ENCODE results near the gene WIPF3. TPM values are rescaled to one million over a fixed set of nuclear protein-coding genes. Genes with fewer than 3 reads are reported as not detected.
A peak's percentile ranks its signal among the peaks of the same experiment; 100 is the strongest.

WIPF3 gene
- total and polyA plus RNA-seq, 8 donors: 0.50 to 1.7 (median 1.0) TPM; not detected in 1

- H3K27ac ChIP-seq: no peak overlapping the region
- no peak for TF ChIP-seq CTCF (IDR thresholded peaks at IDR 0.05)
- H3K36me3 ChIP-seq: no peaks in the 10 kb centered on the region
- H3K4me3 ChIP-seq: no peak overlapping the region
- DNase-seq: no peak
- intact Hi-C loops (cut with DNase I): no loop called here
- no peaks in the 10 kb centered on the region for H3K4me1 ChIP-seq
- H3K9me3 ChIP-seq: no peaks in the 10 kb centered on the region
- H3K27me3 ChIP-seq: peaks cover 0 to 13% of the 10 kb centered on the region in 2 donors
- no peak for ATAC-seq
Observed at GRCh38 chr7:29798422-29798821, 7.9 kb upstream of the WIPF3 start.

- Histone ChIP-seq H3K4me1 (peaks cover 0 to 9% of the 10 kb centered on the region in 2 donors), H3K9me3 (no peaks in the 10 kb centered on the region), H3K4me3 (no peak overlapping the region), H3K27me3 (peaks cover 18 to 48% of the 10 kb centered on the region in 2 donors), H3K36me3 (no peaks in the 10 kb centered on the region), H3K27ac (no peak overlapping the region)
- intact Hi-C loops (cut with DNase I): no loop called here
- DNase-seq (no peak), ATAC-seq (no peak)
- TF ChIP-seq CTCF (IDR thresholded peaks at IDR 0.05): no peak
Observed at GRCh38 chr7:29801929-29802328, 4.4 kb upstream of the WIPF3 start.

- peaks cover 47 to 79% of the 10 kb centered on the region in 2 donors for H3K27me3 ChIP-seq
- H3K4me1 ChIP-seq: peaks cover 0 to 18% of the 10 kb centered on the region in 2 donors
- H3K9me3 ChIP-seq: no peaks in the 10 kb centered on the region
- H3K27ac ChIP-seq: no peak overlapping the region
- no peak for TF ChIP-seq CTCF (IDR thresholded peaks at IDR 0.05)
- intact Hi-C loops (cut with DNase I): no loop called here
- ATAC-seq (no peak), DNase-seq (no peak)
- H3K36me3 ChIP-seq: no peaks in the 10 kb centered on the region
- no peak overlapping the region for H3K4me3 ChIP-seq
Observed at GRCh38 chr7:29805031-29805430, 1.3 kb upstream of the WIPF3 start.

- H3K4me1 ChIP-seq: peaks cover 0 to 18% of the 10 kb centered on the region in 2 donors
- H3K36me3 ChIP-seq: no peaks in the 10 kb centered on the region
- DNase-seq: no peak
- H3K9me3 ChIP-seq: no peaks in the 10 kb centered on the region
- no peak overlapping the region for H3K27ac ChIP-seq
- peaks cover 52 to 88% of the 10 kb centered on the region in 2 donors for H3K27me3 ChIP-seq
- H3K4me3 ChIP-seq: no peak overlapping the region
- ATAC-seq: no peak
- no peak for TF ChIP-seq CTCF (IDR thresholded peaks at IDR 0.05)
- intact Hi-C loops (cut with DNase I): no loop called here
Observed at GRCh38 chr7:29805886-29806207, 461 bp upstream of the WIPF3 start.

- DNase-seq: no peak
- Histone ChIP-seq H3K36me3 (no peaks in the 10 kb centered on the region), H3K9me3 (no peaks in the 10 kb centered on the region), H3K4me1 (peaks cover 0 to 18% of the 10 kb centered on the region in 2 donors), H3K4me3 (peak overlapping the region; percentile 24 to 34), H3K27ac (no peak overlapping the region), H3K27me3 (peaks cover 64 to 96% of the 10 kb centered on the region in 2 donors)
- TF ChIP-seq CTCF (IDR thresholded peaks at IDR 0.05): no peak
- intact Hi-C loops (cut with DNase I): no loop called here
- peak; percentile 49 for ATAC-seq
Observed at GRCh38 chr7:29806995-29807841, 910 bp downstream of the WIPF3 start.
